Smooth muscle cell (in vitro differentiated cells): ENCODE measurements around the gene ZNF48. TPM values are rescaled to one million over a fixed set of nuclear protein-coding genes. Genes with fewer than 3 reads are reported as not detected.

Experiments used
- DNase-seq: peaks from one replicate; lab custom pipeline; 2025; ENCODE audit not compliant: unreplicated experiment; lab: John Stamatoyannopoulos, UW
- H2AFZ ChIP-seq: fragments of 200-600 bp; sonication (generic); 2 replicates; pipeline ENCODE4 v1.6.0; 2016; ENCODE audit warnings: antibody characterized with exemption, low read depth, mild to moderate bottlenecking
- H3F3A ChIP-seq: fragments of 200-600 bp; sonication (generic); 2 replicates; pipeline ENCODE4 v1.6.0; 2017; ENCODE audit warnings: antibody characterized with exemption, low read depth
- H3K27ac ChIP-seq: fragments of 200-600 bp; sonication (generic); 2 replicates; pipeline ENCODE4 v1.5.1; 2016; ENCODE audit warnings: low read depth, mild to moderate bottlenecking
- H3K27me3 ChIP-seq: fragments of 200-600 bp; sonication (generic); 2 replicates; pipeline ENCODE4 v1.6.1; 2016; ENCODE audit warnings: low read depth, mild to moderate bottlenecking
- H3K36me3 ChIP-seq: fragments of 200-600 bp; sonication (generic); 2 replicates; pipeline ENCODE4 v1.5.1; 2016; ENCODE audit warnings: low read depth
- H3K4me1 ChIP-seq: fragments of 200-600 bp; sonication (generic); 2 replicates; pipeline ENCODE4 v1.5.1; 2016; ENCODE audit warnings: low read depth
- H3K4me2 ChIP-seq: fragments of 200-600 bp; sonication (generic); 2 replicates; pipeline ENCODE4 v1.6.0; 2016; ENCODE audit warnings: mild to moderate bottlenecking
- H3K4me3 ChIP-seq: fragments of 200-600 bp; sonication (generic); 2 replicates; pipeline ENCODE4 v1.5.1; 2016; ENCODE audit warnings: mild to moderate bottlenecking
- H3K79me2 ChIP-seq: fragments of 200-600 bp; sonication (generic); 2 replicates; pipeline ENCODE4 v1.6.0; 2016; ENCODE audit warnings: low read depth, mild to moderate bottlenecking
- H3K9ac ChIP-seq: fragments of 200-600 bp; sonication (generic); 2 replicates; pipeline ENCODE4 v1.6.0; 2016; ENCODE audit warnings: low read depth
- H3K9me3 ChIP-seq: fragments of 200-600 bp; sonication (generic); replicated peaks from 2 replicates; pipeline ENCODE4 v1.5.1; 2016; ENCODE audit warnings: low read depth
- H4K20me1 ChIP-seq: fragments of 200-600 bp; sonication (generic); 2 replicates; pipeline ENCODE4 v1.6.0; 2016; ENCODE audit warnings: low read depth
- WGBS: methylation state at CpG from one replicate; pipeline ENCODE4 v1.1.7; 2016; ENCODE audit warnings: low lambda C conversion rate; 5-methylcytosine and 5-hydroxymethylcytosine counted together
- polyA plus RNA-seq: library from polyadenylated mRNA; unstranded; fragments of >200 nt; fragmentation: Nextera tagmentation; extraction: Ambion mirVana; gene quantifications from 2 replicates; pipeline ENCODE4 v1.2.1, GENCODE V29; 2016
- total RNA-seq: library from RNA; depleted of rRNA; stranded (reverse); fragments of >200 nt; gene quantifications from 2 replicates; pipeline ENCODE4 v1.2.3, GENCODE V29; 2014
- TF ChIP-seq, protein P1 (sequence below): fragments of 200-600 bp; sonication (generic); IDR thresholded peaks from 2 replicates; pipeline ENCODE4 v1.5.1; 2017; ENCODE audit warnings: borderline replicate concordance, mild to moderate bottlenecking, antibody characterized with exemption; ENCODE audit not compliant: insufficient read depth, poor library complexity, severe bottlenecking

The ZNF48 gene
- total and polyA plus RNA-seq, 2 experiments from 2014 or later, result 8.0 to 9.3 TPM

DNA sequence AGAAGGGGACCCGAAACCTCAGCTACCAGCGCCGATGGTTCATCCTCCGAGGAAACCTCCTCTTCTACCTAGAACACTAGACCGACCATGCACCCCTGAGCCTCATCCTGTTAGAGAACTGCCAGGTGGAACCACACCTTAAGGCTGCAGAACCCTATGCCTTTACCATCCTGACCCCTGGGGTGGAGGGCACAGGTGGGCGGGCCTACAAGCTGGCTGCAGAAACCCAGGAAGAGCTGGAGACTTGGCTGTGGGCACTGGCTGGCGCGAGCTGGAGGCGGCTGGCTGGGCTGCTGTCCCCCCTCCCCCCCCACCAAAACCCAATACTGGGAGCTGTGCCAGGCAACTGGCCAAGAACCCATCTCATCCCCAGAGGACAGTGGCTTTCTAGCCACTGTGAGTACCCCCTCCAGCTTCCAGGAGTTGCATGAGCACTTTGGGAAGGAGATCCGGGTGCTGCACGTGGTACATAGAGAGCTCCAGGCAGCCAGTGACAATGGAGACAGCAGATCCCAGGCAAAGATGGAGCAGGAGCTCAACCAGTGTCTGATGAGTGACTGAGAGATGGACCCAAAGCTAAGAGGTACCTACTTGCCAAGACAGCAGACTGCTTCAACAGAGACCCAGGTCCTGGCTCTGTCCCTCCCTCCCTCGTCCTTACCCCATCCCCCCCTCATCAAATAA lies 38.7 kb upstream of the ZNF48 start:
- TF ChIP-seq, protein P1, sequence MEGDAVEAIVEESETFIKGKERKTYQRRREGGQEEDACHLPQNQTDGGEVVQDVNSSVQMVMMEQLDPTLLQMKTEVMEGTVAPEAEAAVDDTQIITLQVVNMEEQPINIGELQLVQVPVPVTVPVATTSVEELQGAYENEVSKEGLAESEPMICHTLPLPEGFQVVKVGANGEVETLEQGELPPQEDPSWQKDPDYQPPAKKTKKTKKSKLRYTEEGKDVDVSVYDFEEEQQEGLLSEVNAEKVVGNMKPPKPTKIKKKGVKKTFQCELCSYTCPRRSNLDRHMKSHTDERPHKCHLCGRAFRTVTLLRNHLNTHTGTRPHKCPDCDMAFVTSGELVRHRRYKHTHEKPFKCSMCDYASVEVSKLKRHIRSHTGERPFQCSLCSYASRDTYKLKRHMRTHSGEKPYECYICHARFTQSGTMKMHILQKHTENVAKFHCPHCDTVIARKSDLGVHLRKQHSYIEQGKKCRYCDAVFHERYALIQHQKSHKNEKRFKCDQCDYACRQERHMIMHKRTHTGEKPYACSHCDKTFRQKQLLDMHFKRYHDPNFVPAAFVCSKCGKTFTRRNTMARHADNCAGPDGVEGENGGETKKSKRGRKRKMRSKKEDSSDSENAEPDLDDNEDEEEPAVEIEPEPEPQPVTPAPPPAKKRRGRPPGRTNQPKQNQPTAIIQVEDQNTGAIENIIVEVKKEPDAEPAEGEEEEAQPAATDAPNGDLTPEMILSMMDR, result no peak
- peak overlapping the region; percentile 98 for H3K27ac ChIP-seq
- no peaks in the 10 kb centered on the region for H3K36me3 ChIP-seq
- H3K79me2 ChIP-seq, result peaks cover 31% of the 10 kb centered on the region
- H4K20me1 ChIP-seq, result no peaks in the 10 kb centered on the region
- peak overlapping the region; percentile 91 for H3K4me2 ChIP-seq
- peak overlapping the region; percentile 83 for H3K4me3 ChIP-seq
- peaks cover 16% of the 10 kb centered on the region for H3K4me1 ChIP-seq
- peak overlapping the region; percentile 97 for H3K9ac ChIP-seq
- H3K9me3 ChIP-seq, result no peaks in the 10 kb centered on the region
- no peak overlapping the region for H2AFZ ChIP-seq
- DNase-seq, result no peak
- WGBS, result 96% methylated on average over 12 of the region's 12 CpGs
- H3K27me3 ChIP-seq, result no peaks in the 10 kb centered on the region
- H3F3A ChIP-seq, result peaks cover 1% of the 10 kb centered on the region

- Histone ChIP-seq H3K36me3 (no peaks in the 10 kb centered on the region), H3K4me1 (peaks cover 16% of the 10 kb centered on the region), H2AFZ (no peak overlapping the region), H3K9me3 (no peaks in the 10 kb centered on the region), H3K27me3 (no peaks in the 10 kb centered on the region), H4K20me1 (no peaks in the 10 kb centered on the region), H3K4me3 (no peak overlapping the region), H3F3A (no peaks in the 10 kb centered on the region), H3K27ac (peak overlapping the region; percentile 98), H3K79me2 (peaks cover 37% of the 10 kb centered on the region), H3K4me2 (no peak overlapping the region), H3K9ac (no peak overlapping the region)
- TF ChIP-seq, protein P1, result no peak
- no peak for DNase-seq
- 94% methylated on average over 5 of the region's 5 CpGs for WGBS
Measured at GRCh38 chr16:30357085-30357714, 38.0 kb upstream of the ZNF48 start.

GRCh38 chr16:30357715-30358576 lies 37.3 kb upstream of the ZNF48 start:
- peaks cover 44% of the 10 kb centered on the region for H3K79me2 ChIP-seq
- H3K36me3 ChIP-seq, result no peaks in the 10 kb centered on the region
- TF ChIP-seq, protein P1, result no peak

More at GRCh38 chr16:30357715-30358576, 37.3 kb upstream of the ZNF48 start:
- Histone ChIP-seq H3F3A (no peaks in the 10 kb centered on the region), H2AFZ (no peak overlapping the region), H3K9me3 (no peaks in the 10 kb centered on the region), H3K4me3 (no peak overlapping the region), H3K4me1 (peaks cover 16% of the 10 kb centered on the region), H3K9ac (no peak overlapping the region), H3K27me3 (no peaks in the 10 kb centered on the region), H3K4me2 (no peak overlapping the region), H3K27ac (no peak overlapping the region), H4K20me1 (no peaks in the 10 kb centered on the region)
- WGBS, result 96% methylated on average over 36 of the region's 37 CpGs
- no peak for DNase-seq
